ENCODE measurements around the gene CXCL5. TPM values are rescaled to one million over a fixed set of nuclear protein-coding genes. Genes with fewer than 3 reads are reported as not detected.

The CXCL5 gene
- total RNA-seq, 3 donors from 2014 or later (not counting 1 experiment from before 2014, with no cell fraction given) = 0.23 to 2.0 (median 1.5) TPM

DNA sequence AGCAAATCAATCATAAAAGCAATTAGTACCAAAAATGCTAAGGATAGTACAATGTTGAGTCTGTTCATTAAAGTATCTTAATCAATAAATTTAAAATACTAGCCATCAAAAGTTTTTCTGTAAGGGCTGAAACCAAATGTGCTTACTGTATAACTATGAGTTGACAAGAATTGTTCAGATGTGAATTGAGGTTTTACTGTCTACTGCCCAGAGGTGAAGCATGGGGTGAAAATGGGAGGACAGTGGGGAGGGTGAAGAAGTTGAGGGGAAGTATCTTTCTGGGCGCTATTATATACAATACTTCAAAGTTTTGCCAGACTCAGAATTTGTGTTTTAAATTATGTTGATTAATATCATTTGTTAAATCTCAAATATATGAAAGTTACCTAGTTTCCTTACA is 6.4 kb downstream of the CXCL5 start:
- Mint-ChIP-seq H3K9me3 (peaks cover 0 to 8% of the 10 kb centered on the region in 2 donors), H3K36me3 (no peaks in the 10 kb centered on the region), H3K4me3 (no peak overlapping the region), H3K27me3 (ENCODE audit: low read depth in 2 of 2) (peaks cover 0 to 1% of the 10 kb centered on the region in 2 donors), H3K4me1 (no peaks in the 10 kb centered on the region), H3K27ac (no peak overlapping the region)
- no peaks in the 10 kb centered on the region for H3K4me1 ChIP-seq (ENCODE audit: control insufficient read depth, insufficient read depth, low read length)
- TF ChIP-seq, protein P1, sequence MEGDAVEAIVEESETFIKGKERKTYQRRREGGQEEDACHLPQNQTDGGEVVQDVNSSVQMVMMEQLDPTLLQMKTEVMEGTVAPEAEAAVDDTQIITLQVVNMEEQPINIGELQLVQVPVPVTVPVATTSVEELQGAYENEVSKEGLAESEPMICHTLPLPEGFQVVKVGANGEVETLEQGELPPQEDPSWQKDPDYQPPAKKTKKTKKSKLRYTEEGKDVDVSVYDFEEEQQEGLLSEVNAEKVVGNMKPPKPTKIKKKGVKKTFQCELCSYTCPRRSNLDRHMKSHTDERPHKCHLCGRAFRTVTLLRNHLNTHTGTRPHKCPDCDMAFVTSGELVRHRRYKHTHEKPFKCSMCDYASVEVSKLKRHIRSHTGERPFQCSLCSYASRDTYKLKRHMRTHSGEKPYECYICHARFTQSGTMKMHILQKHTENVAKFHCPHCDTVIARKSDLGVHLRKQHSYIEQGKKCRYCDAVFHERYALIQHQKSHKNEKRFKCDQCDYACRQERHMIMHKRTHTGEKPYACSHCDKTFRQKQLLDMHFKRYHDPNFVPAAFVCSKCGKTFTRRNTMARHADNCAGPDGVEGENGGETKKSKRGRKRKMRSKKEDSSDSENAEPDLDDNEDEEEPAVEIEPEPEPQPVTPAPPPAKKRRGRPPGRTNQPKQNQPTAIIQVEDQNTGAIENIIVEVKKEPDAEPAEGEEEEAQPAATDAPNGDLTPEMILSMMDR (IDR thresholded peaks at IDR 0.05) = no peak
- H3K36me3 ChIP-seq (ENCODE audit: control insufficient read depth, insufficient read depth, low read length) = no peaks in the 10 kb centered on the region
- H3K27ac ChIP-seq (ENCODE audit: low read length) = no peak overlapping the region
- DNase-seq (no peak), ATAC-seq (no peak)
- intact Hi-C loops (cut with micrococcal nuclease) = no loop called here
- WGBS (ENCODE audit: insufficient coverage) = no CpG with 5 or more reads among the region's 1 CpG
- H3K27me3 ChIP-seq (ENCODE audit: control insufficient read depth, insufficient read depth, low read length) = no peaks in the 10 kb centered on the region
- H3K9me3 ChIP-seq (ENCODE audit: control insufficient read depth, insufficient read depth, low read length) = no peaks in the 10 kb centered on the region
- no peak overlapping the region for H3K4me3 ChIP-seq (ENCODE audit: low read length)

DNA sequence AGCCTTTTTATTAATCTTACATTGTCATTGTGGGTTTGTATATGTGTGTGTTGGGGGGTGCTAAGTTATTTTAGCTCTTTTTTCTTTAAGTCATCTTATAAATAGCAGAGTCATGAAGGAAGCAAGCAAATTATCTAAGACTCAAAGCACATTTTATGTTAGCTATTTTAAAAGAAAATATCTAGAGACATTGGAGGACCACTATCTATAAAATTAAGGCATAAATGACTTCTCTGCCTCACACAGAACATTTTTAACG is 6.8 kb downstream of the CXCL5 start:
- 83% methylated on average over 1 of the region's 1 CpG for WGBS (ENCODE audit: insufficient coverage)
- H3K4me3 Mint-ChIP-seq = no peak overlapping the region
- H3K27ac Mint-ChIP-seq = no peak overlapping the region
- intact Hi-C loops (cut with micrococcal nuclease) = no loop called here
- DNase-seq = no peak
- Histone ChIP-seq H3K9me3 (ENCODE audit: control insufficient read depth, insufficient read depth, low read length) (no peaks in the 10 kb centered on the region), H3K36me3 (ENCODE audit: control insufficient read depth, insufficient read depth, low read length) (no peaks in the 10 kb centered on the region), H3K27me3 (ENCODE audit: control insufficient read depth, insufficient read depth, low read length) (no peaks in the 10 kb centered on the region), H3K4me3 (ENCODE audit: low read length) (no peak overlapping the region), H3K27ac (ENCODE audit: low read length) (no peak overlapping the region), H3K4me1 (ENCODE audit: control insufficient read depth, insufficient read depth, low read length) (no peaks in the 10 kb centered on the region)
- ATAC-seq = no peak
- H3K4me1 Mint-ChIP-seq = no peaks in the 10 kb centered on the region
- TF ChIP-seq, protein P1 (IDR thresholded peaks at IDR 0.05) = no peak
- H3K36me3 Mint-ChIP-seq = no peaks in the 10 kb centered on the region
- H3K9me3 Mint-ChIP-seq = peaks cover 0 to 8% of the 10 kb centered on the region in 2 donors
- no peaks in the 10 kb centered on the region for H3K27me3 Mint-ChIP-seq (ENCODE audit: low read depth in 2 of 2)

DNA sequence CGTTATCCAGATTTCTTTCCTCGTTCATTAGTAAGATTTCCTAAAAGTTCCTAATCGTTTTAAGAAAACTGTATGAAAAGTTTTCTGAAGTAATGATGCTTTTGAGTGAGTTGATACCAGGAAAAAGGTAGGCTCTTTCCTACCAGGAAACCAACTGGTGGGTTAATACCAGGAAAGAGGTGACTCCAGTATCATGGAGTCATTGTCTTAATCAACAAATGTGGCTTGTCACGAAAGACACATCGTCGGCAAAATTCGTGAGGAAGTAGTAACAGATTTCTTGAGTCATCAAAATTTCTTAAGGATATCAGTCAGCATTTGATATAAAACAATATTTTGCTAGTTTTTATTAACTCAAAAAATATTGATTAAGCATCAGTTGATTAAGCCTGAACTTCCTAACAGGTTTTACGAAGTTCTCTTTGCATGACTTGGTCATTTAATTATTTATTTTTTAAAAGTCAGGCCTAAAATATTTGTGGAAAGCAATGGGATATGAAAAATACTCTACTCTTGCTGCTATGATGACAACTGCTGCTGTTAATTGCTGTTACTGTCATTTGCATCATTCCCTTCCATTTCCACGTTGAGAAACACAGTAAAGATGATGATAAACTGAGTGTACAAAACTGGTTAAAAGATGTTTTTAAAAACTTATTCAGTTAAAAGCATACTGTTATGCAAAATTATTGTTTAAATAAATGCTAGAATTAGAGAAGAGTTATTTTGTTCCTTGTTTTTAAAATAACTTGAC is 7.3 kb downstream of the CXCL5 start:
- H3K4me3 Mint-ChIP-seq = no peak overlapping the region
- ATAC-seq (no peak), DNase-seq (no peak)
- H3K9me3 ChIP-seq (ENCODE audit: control insufficient read depth, insufficient read depth, low read length) = no peaks in the 10 kb centered on the region
- H3K27me3 Mint-ChIP-seq (ENCODE audit: low read depth in 2 of 2) = no peaks in the 10 kb centered on the region
- no peak overlapping the region for H3K27ac ChIP-seq (ENCODE audit: low read length)
- 92% methylated on average over 5 of the region's 9 CpGs for WGBS (ENCODE audit: insufficient coverage)
- TF ChIP-seq, protein P1 (IDR thresholded peaks at IDR 0.05) = no peak
- H3K4me1 ChIP-seq (ENCODE audit: control insufficient read depth, insufficient read depth, low read length) = no peaks in the 10 kb centered on the region
- peaks cover 0 to 8% of the 10 kb centered on the region in 2 donors for H3K9me3 Mint-ChIP-seq
- H3K36me3 ChIP-seq (ENCODE audit: control insufficient read depth, insufficient read depth, low read length) = no peaks in the 10 kb centered on the region
- H3K36me3 Mint-ChIP-seq = no peaks in the 10 kb centered on the region
- no peak overlapping the region for H3K4me3 ChIP-seq (ENCODE audit: low read length)
- no peak overlapping the region for H3K27ac Mint-ChIP-seq
- H3K27me3 ChIP-seq (ENCODE audit: control insufficient read depth, insufficient read depth, low read length) = no peaks in the 10 kb centered on the region
- H3K4me1 Mint-ChIP-seq = no peaks in the 10 kb centered on the region
- intact Hi-C loops (cut with micrococcal nuclease) = no loop called here

DNA sequence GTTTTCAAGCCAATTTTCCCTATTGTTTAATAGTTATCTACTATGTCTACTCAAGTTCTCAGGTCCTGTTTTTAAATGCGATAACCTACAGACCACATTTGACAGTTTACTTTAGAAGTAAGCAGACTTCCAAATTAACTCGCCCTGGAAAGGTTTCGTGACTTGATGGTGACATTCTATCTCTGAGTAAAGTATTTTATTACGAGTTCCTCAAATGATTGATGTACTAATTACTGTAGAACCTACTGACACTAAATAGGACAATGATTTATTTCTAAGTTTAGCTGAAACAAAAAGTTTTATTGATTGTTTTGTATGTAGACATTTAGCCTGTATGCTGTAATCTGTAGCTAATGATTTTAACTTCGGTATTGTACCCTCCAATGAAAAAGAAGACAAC is 8.5 kb downstream of the CXCL5 start:
- Histone ChIP-seq H3K4me1 (ENCODE audit: control insufficient read depth, insufficient read depth, low read length) (no peaks in the 10 kb centered on the region), H3K27me3 (ENCODE audit: control insufficient read depth, insufficient read depth, low read length) (no peaks in the 10 kb centered on the region), H3K4me3 (ENCODE audit: low read length) (no peak overlapping the region), H3K27ac (ENCODE audit: low read length) (no peak overlapping the region), H3K36me3 (ENCODE audit: control insufficient read depth, insufficient read depth, low read length) (no peaks in the 10 kb centered on the region), H3K9me3 (ENCODE audit: control insufficient read depth, insufficient read depth, low read length) (no peaks in the 10 kb centered on the region)
- ATAC-seq (no peak), DNase-seq (no peak)
- WGBS (ENCODE audit: insufficient coverage) = 100% methylated on average over 1 of the region's 5 CpGs
- peaks cover under 1 to 8% of the 10 kb centered on the region in 2 donors for H3K9me3 Mint-ChIP-seq
- no peaks in the 10 kb centered on the region for H3K27me3 Mint-ChIP-seq (ENCODE audit: low read depth in 2 of 2)
- intact Hi-C loops (cut with micrococcal nuclease) = no loop called here
- no peaks in the 10 kb centered on the region for H3K36me3 Mint-ChIP-seq
- no peak overlapping the region for H3K27ac Mint-ChIP-seq
- H3K4me3 Mint-ChIP-seq = no peak overlapping the region
- no peaks in the 10 kb centered on the region for H3K4me1 Mint-ChIP-seq
- TF ChIP-seq, protein P1 (IDR thresholded peaks at IDR 0.05) = no peak

Data from natural killer cell (primary cell).